NCI-H128 (cell line): ENCODE data around the gene LRRC28.
A peak's percentile ranks its signal among the peaks of the same experiment; 100 is the strongest.

ENCODE experiments used
- DNase-seq: peaks from one replicate; lab custom pipeline; 2025; ENCODE audit not compliant: unreplicated experiment; lab: John Stamatoyannopoulos, UW

LRRC28 gene

GRCh38 chr15:99305761-99306505 lies 54.7 kb downstream of the LRRC28 start:
- no peak for DNase-seq

DNA sequence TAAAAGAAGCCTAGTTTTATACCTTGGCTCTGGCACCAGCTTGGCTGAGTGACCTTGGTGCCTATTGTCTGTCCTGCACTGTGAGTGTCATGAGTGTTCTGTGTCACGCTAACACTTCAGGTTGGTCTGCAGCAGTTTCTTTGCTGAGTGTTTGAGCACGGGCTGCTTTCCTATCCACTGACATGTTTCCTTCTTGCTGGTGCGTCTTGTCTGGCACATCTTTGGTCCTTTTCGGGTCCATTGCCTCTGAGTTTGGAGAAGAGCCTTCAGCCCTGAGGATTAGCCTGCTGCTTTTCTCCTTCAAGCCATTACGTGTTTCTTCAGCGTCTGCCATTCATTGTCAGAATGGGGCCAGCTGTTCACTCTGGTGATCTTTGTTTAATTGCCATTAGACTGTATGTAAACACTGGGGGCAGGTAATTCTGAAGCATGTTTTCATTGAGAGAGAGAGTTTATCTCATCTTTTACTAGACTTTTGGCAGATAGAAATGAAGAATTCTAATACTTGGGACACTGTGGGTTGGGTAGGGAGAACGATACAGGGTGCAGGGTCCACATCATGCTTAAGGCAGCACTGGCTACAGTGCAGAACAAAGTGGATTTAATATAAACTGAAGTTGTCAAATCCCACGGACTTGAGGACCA lies 55.5 kb downstream of the LRRC28 start:
- peak; percentile 10 for DNase-seq

DNA sequence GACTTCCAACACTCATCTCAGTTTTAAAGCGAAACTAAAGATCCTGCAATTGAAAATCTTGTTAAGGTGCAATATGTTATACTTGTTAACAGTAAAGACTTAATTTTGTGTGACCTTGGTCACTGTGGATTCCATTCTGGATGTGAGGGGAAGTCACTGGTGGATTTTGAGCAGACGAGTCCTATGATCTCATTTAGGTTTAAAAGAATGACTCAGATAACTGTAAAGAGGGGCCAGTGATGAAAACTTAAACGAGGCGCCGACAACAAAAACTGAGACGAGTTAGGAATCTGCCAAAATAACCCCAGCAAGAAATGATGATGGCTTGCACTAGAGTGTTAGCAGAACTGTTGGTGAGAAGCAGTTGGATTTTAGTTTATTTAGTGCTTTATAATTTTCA lies 56.5 kb downstream of the LRRC28 start:
- no peak for DNase-seq

GRCh38 chr15:99310745-99311144 lies 59.5 kb downstream of the LRRC28 start:
- DNase-seq, result no peak

- no peak for DNase-seq
Observed at GRCh38 chr15:99312228-99312627, 60.9 kb downstream of the LRRC28 start.

DNA sequence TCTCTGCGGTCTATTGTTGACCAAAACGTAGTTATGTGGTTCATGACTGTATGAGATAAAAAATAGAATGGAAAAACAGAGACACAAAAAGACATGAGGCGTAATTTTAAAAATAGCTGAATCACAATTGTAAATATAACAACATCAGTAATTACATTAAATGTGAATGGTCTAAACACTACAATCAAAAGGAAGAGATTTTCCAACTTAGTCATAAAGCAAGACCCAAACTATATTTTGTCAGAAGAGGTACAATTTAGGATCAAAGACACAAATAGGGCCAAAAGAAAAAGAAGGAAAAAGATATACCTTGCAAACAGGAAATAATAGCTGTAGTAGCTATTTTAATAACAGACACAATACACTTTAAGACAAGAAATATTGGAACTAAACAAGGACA lies 61.5 kb downstream of the LRRC28 start:
- DNase-seq, result no peak

DNA sequence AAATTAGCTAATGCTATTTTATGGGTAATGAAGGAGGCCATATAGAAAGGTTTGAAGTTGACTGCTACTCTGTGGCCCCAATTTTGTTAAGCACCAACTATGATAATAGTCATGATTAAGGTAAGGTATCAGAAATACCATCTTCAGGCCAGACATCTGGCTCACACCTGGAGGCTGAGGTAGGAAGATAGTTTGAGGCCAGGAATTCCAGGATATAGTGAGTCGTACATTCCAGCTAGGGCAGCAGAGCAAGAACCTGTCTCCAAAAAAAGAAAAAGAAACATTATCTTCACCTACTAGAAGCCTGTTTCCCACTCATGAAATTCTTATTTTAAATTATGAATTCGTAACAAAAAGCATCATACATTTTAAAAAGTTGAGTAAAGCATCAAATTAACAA lies 64.4 kb downstream of the LRRC28 start:
- no peak for DNase-seq

DNA sequence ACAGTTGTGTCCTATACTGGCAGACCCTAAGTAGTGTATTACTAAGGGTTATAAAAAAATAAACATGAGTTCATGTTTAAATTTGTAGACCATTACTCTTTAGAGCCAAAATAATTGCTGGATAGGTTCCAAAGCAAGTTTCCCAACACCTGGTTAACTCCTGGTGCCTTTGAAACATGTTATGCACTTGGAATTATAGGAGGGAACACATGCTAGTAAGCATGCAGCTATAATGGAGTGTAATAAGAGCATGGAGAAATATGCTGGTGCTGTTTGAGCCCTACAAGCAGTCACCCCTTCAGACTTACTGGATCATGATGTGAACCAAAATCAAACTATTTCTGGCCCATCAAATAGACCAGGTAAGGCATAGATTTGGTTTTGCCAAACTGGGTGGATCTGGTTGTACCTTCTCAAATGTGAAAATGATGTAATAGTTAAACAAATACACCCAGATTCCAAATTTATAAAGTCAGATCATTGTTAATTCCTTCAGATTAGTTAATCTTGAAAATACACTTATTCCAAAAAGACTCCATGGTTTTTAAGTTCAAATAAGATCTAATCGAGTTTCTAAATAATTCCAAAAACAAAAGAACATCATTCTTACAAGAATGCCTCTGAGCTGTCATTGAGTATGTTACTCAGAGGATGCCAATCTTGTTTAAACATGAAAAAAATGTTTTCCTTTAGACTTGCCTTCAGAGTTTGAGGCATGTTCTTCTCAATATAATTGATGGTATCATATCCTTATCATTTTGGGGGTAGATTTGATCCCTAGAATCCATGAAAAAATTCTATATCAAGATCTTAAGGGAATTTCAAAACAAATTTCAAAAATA lies 69.3 kb downstream of the LRRC28 start:
- DNase-seq, result no peak

DNA sequence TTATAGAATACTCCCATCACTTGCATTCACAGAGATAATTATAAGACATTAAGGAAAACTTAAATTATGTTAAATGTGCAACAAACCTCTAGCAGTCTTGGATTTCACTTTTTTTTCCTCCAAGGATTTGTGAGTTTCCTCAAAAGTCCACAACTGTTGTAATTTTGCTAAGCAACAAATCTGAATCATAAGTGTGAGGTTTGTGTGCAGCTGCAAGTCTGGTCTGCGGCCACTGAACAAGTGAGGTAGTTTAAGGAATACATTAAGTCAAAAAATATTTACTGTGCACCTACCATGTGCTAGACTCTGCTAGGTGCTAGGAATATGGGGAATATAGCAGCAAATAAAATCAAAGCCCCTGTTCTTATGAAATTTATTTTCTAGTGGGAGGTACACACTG lies 70.2 kb downstream of the LRRC28 start:
- DNase-seq, result no peak

GRCh38 chr15:99322643-99323405 lies 71.5 kb downstream of the LRRC28 start:
- no peak for DNase-seq

GRCh38 chr15:99324082-99324620 lies 72.9 kb downstream of the LRRC28 start:
- no peak for DNase-seq

GRCh38 chr15:99324700-99325099 lies 73.4 kb downstream of the LRRC28 start:
- no peak for DNase-seq

- DNase-seq, result no peak
Observed at GRCh38 chr15:99326235-99326634, 75.0 kb downstream of the LRRC28 start.

DNA sequence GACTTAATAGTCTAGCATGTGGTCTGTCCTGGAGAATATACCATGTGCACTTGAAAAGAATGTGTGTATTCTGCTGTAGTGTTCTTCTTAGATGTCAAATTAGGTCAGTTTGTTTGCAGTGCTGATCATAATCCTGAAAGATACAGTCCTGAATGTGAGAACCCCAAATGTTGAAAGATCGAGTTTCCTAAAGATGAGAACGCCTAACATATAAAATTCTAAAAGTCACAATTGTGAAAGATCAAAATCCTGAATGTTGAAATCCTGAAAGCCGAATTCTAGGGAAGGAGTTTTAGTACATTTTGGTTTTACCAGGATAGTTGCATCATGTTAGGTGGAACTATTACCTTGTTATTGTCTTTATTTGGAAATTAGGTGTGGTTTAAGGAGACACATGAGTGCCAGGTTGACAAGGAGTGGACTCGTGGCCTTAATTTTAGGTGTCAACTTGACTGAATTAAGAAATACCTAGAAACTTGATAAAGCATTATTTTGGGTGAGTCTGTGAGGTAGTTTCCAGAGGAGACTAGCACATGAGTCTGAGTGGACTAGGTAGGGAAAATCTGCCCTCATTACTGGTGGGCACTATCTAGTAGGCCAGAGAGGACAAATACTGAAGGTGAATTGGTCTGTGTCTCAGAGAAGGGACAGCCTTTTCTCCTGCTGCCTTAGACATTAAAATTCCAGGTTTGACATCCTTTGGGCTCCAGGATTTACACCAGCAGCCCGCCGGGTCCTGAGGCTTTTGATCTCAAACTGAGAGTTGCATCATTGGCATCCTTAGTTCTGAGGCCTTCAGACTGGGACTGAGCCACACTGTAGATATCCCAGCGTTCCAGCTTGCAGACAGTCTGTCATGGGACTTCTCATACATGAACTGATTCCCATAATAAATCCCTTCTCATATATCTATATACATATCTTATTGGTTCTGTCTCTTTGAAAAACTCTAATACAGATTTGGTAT lies 77.1 kb downstream of the LRRC28 start:
- DNase-seq, result no peak

DNA sequence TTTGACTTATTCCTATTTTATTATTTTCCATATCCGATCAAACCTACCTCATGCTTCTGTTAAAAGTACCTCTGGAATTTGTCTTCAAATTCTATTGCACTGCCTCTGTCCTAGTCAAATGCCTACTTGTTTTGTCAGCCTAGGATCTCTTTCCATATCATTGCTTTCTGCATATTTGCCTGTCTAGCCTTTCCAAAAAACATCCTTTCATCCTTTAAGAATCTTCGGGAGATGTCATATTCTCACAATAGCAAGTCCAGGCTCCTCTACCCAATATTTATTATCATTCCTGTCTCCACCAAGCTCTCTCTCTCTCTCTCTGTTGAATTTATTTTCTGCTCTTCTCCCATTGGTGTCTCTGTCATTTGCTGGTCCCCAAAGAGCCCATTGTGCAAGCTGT lies 80.1 kb downstream of the LRRC28 start:
- DNase-seq, result no peak

GRCh38 chr15:99333413-99333812 lies 82.1 kb downstream of the LRRC28 start:
- no peak for DNase-seq

DNA sequence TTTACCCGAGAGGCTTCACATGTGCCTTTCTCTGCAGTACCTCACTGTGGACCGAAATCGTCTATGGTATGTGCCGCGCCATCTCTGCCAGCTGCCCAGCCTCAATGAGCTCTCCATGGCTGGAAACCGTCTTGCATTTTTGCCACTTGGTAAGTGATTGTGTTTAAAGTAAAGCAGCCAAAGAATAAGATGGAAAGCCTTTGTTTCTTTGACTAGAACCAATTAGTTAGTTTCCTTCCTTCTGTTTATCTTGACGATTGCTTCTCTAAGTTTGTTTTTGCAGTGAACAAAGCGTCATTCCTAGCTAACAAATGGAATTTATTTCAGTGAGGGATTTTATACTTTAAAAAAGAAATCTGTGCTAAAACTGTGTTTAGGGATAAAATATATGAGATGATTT lies 82.7 kb downstream of the LRRC28 start:
- no peak for DNase-seq

GRCh38 chr15:99335508-99335907 lies 84.2 kb downstream of the LRRC28 start:
- no peak for DNase-seq

- no peak for DNase-seq
Observed at GRCh38 chr15:99336794-99337193, 85.5 kb downstream of the LRRC28 start.

- no peak for DNase-seq
Observed at GRCh38 chr15:99340347-99340746, 89.1 kb downstream of the LRRC28 start.
